Activated naive CD4-positive, alpha-beta T cell treated with anti-CD3 and anti-CD28 coated beads, Interleukin-2, amount 50 U/mL, for 16 hours (primary cell): ENCODE measurements around the gene FYCO1.

Experiments used
- DNase-seq: peaks from one replicate; pipeline ENCODE4 v3.0.0-alpha.2; 2020

The FYCO1 gene

GRCh38 chr3:45959201-45959600, 36.4 kb downstream of the FYCO1 start:
- DNase-seq: no peak

GRCh38 chr3:45958321-45958791, 37.3 kb downstream of the FYCO1 start:
- DNase-seq: no peak

DNA sequence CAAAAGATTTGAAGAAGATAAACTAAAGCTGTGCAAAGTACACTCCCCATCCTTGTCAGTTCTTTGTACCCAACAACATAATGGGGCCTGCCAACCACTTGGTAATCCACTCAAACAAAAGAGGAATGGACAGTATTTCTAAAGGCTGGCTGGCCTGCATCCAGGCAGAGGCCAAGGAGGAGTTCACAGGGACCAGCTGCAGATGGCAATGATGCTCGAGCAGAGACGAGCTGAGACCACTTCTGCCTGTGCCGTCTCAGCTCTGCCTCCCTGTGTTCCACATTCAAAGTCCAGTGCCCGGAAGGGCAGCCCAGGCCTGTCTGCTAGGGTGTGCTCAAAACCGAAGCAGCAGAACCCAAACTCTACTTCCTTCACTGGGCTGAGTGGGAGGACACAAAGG, 38.0 kb downstream of the FYCO1 start:
- DNase-seq: no peak

DNA sequence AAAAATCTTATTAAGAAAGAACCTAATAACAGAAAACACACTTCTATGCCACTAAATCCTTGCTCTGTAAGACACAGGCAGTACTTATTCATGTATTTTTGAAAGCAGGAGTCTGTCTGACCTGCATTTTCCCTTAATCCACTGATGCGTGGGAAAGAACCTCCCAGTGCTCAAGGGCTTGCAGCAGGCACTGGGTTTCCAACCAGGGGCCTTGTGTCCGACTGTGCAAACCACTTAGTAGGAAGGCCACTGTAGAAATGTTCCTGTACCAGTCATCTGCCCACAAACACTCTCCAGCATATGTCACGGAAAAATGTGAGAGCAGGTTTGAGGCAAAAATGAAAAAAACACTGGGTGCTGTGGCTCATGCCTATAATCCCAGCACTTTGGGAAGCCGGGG, 39.9 kb downstream of the FYCO1 start:
- no peak for DNase-seq

- no peak for DNase-seq
Observed at GRCh38 chr3:45955017-45955647, 40.5 kb downstream of the FYCO1 start.

DNA sequence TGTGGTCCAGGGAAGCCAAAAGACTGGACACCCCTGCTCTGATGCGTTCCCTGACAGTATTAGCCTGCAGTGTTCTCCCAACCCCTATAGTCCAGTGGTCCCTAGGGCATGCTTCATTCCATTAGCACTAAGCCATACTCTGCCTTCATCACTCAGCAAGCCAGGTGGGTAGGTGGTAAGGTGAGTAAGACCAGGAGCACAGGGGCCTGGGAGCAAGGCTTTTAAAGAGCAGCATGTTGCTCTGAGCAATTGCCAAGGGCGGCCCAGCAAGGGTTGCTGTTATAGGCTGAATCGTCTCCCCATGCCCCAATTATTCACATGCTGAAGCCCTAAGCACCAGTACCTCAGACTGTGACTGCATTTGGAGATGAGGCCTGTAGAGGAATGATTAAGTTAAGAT, 41.3 kb downstream of the FYCO1 start:
- no peak for DNase-seq

- DNase-seq: no peak
Observed at GRCh38 chr3:45953536-45953935, 42.1 kb downstream of the FYCO1 start.

- no peak for DNase-seq
Observed at GRCh38 chr3:45952456-45952855, 43.2 kb downstream of the FYCO1 start.

GRCh38 chr3:45951946-45952345, 43.7 kb downstream of the FYCO1 start:
- DNase-seq: no peak

DNA sequence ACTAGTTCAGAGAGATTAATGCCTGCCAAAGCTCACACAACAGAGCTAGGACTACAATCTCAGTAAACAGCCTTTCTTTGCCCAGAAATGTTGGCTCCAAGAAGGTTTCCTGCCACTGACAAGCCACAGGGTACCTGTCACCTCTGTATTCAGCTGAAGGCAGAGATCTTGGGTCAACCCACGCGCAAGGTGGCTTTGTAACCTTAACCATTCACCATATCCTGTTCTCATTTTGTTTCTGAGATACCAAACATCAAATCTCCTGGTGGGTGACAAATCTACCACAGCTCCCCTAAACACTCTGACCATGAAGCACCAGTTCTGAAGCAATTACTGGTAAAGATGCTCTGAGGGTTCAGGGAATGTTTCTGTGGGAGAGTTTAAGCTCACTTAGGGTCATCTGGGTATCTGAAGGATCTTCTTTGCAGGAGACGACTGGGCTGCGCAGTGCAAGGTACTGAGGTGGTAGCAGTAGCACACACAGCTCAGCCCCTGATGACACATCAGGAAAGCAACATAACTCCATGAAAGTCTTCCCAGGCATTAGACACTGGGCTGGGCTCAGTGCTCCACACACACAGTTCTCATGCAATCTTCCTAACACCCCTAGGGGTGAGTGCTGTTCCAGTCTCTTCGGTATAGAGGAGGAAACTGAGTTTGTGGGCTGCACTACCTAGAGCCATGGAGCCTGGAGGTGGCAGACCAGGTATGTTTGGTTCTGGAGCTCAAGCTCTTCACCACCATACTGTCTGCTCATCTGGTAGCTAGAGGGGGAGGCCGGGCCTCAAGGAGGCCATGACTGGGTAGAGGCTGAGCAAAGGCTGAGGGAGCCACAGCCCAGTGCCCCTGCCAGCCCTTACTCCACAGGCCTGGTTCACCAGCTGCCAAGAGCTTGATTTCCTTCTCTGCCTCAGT, 44.7 kb downstream of the FYCO1 start:
- DNase-seq: peak; percentile 21

GRCh38 chr3:45950131-45950530, 45.5 kb downstream of the FYCO1 start:
- DNase-seq: no peak

DNA sequence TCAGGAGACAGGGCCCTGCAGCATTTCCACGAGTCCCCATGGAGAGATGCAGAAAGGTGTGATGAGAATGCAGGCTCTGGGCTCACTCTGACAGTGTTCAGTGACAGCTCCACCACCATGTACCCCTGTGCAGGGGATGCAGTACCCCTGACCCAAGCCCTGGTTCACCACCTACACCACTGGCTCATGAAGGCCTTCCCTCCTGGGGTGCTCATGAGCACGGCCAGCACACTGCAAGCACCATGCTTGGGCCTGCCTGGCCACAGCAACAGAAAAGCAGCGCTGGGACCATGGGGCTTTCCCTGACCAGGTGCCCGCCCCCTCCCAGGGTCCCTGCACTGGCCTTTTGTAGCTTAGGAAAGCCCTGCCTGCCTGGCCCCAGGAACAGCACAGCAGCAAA, 46.2 kb downstream of the FYCO1 start:
- DNase-seq: no peak

DNA sequence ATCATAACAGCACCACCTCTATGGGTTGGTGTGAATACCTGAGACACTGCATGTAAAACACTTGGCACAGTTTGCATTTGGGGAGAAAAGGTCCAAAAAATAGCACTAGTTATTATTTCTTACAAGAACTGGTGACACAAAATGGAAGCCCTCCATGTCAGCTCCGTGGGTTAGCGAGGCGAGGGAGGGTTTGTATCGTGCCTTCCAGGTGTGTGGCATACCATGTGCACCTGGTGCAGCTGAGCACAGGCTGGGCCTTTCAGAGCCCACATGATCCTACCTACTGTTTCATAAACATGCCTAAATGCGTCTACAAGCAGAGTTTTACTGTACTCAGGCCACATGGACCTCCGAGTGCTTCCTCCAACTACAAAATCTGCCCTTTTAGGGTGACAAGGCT, 46.7 kb downstream of the FYCO1 start:
- DNase-seq: no peak

- DNase-seq: no peak
Observed at GRCh38 chr3:45948311-45948781, 47.3 kb downstream of the FYCO1 start.

- no peak for DNase-seq
Observed at GRCh38 chr3:45947361-45947760, 48.3 kb downstream of the FYCO1 start.

GRCh38 chr3:45946875-45947274, 48.7 kb downstream of the FYCO1 start:
- no peak for DNase-seq

- DNase-seq: no peak
Observed at GRCh38 chr3:45946307-45946706, 49.3 kb downstream of the FYCO1 start.

DNA sequence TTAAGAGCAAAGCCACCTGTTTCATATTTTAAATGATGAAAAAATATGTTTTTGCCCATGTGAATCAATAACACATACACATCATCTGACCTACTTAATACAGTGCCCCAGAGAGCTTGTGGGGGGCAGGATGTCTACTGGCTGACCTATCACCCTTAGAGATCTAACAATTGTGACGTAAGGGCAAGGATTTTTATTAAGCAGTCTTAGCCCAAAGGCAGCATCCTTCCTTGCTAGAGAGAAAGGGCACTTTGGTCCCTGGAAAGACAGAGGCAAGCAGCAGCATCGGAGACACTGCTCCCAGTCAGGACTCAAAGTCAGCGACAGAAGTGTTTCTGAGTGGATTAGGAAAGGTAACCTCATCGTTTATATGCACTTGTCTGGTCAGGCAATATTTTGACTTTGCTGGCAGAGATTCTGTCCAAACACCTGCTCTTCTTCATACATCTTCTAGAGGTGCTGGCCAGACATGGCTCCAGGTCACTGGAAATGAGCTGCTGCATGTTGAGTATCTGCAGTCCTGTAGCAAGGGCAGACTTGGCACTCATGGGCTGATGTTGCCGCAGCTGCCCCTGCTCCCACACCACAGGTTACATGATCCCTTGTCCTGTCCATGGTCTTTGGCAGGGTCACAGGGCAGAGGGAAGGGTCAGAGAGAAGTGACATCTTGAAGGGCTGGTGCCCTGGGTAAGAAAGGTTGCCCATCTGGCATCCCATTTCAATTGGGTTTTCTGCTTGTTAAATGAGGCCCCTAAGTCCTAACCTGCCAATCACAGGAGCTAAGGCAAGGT, 50.6 kb downstream of the FYCO1 start:
- DNase-seq: no peak

- DNase-seq: peak; percentile 35
Observed at GRCh38 chr3:45943207-45943846, 52.3 kb downstream of the FYCO1 start, which contains the start of gene CXCR6. Gene CXCR6 (plus strand): TSS chr3:45943464. CDS start chr3:45946482, 3,018 bp downstream.

DNA sequence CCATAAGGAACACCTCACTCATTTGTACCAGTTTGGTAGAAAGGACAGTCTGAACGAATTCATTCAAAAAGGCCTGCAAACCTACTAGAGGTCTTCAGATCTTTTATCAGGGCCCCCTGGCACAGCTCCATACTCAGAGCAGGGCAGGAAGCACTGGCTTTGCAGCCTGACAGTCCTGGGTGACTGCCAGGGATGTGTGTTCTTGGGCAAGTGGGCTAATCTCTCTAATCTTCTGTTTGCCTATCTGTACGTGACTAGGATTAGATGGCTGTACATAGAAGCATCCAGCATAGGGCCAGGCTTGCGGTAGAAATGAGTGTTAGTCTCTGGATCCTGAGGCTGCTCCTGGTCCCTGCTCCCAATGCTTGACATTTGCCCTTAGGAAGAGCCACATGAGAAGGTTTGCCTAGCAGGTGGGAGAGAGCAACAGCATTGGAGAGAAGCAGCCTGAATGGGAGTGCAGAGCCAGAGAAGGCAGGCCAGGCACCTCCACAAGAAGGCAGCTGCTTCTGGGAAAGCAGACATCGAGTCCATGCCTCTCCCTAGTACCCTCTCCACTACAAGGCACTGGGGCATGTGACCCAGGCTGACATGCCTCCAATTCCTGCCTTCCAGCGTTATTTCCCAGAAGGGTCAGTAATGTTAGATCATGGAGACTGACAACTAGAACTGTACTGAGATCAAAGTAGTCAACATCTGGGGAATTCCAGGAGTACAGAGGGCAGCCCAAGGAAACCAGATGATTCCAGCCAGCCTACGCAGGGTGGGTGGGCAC, 53.4 kb downstream of the FYCO1 start:
- no peak for DNase-seq

DNA sequence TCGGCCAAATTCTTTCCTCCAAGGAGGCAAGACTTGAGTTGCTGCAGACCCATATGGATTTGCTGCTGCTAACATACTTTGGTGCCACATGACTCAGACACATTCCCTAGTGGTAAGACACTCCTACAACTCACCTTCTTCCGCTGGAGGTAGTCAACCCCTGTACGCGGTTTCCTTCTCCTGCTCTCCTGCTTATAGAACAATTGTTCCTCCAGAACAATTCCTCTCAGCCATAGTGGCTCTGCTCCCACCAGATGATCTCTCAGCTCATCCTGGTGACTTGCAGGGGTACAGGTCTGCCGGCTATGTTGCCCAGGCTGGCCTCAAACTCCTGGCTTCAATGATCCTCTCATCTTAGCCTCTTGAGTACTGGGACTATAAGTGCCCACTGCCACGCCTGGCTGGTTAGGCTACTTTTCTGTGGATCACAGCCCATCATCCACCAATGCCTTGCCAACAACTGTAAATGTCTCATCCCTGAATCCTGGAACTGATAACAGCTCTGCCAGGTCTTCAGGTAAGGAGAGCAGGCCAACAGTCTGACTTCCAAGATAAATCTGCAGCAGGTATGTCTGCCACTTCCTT, 54.8 kb downstream of the FYCO1 start:
- no peak for DNase-seq
